ENCODE measurements around the gene HCN4.
"Not testable (repeated sequence)": the region's sequence is repeated elsewhere in the genome, so short reads cannot be mapped to it uniquely, and the experiment has no call there.

The HCN4 gene

GRCh38 chr15:73305331-73306211 is 63.2 kb downstream of the HCN4 start:
- Histone ChIP-seq H3K9me3 (no peaks in the 10 kb centered on the region), H3K4me3 (no peak overlapping the region), H3K27ac (no peak overlapping the region), H3K27me3 (no peaks in the 10 kb centered on the region), H3K36me3 (peaks cover 37 to 50% (median 39%) of the 10 kb centered on the region in 3 donors), H3K4me1 (no peaks in the 10 kb centered on the region)
- DNase-seq, result no peak
- TF ChIP-seq CTCF (IDR thresholded peaks at IDR 0.05), result no peak
- intact Hi-C loops (cut with DNase I; ENCODE audit: low total_unique reads), result no loop called here

GRCh38 chr15:73303636-73304035 is 65.1 kb downstream of the HCN4 start:
- Histone ChIP-seq H3K9me3 (no peaks in the 10 kb centered on the region), H3K4me1 (no peaks in the 10 kb centered on the region), H3K36me3 (peaks cover 47 to 69% (median 50%) of the 10 kb centered on the region in 3 donors), H3K27me3 (no peaks in the 10 kb centered on the region), H3K27ac (no peak overlapping the region), H3K4me3 (no peak overlapping the region)
- no peak for DNase-seq
- no peak for TF ChIP-seq CTCF (IDR thresholded peaks at IDR 0.05)
- intact Hi-C loops (cut with DNase I; ENCODE audit: low total_unique reads), result no loop called here

GRCh38 chr15:73300286-73300685 is 68.5 kb downstream of the HCN4 start:
- H3K9me3 ChIP-seq; H3K27ac ChIP-seq; H3K27me3 ChIP-seq; H3K4me1 ChIP-seq; intact Hi-C loops (cut with DNase I; ENCODE audit: low total_unique reads); DNase-seq; H3K4me3 ChIP-seq: not testable (repeated sequence)
- H3K36me3 ChIP-seq, result peaks cover 54 to 97% (median 67%) of the 10 kb centered on the region in 3 donors

DNA sequence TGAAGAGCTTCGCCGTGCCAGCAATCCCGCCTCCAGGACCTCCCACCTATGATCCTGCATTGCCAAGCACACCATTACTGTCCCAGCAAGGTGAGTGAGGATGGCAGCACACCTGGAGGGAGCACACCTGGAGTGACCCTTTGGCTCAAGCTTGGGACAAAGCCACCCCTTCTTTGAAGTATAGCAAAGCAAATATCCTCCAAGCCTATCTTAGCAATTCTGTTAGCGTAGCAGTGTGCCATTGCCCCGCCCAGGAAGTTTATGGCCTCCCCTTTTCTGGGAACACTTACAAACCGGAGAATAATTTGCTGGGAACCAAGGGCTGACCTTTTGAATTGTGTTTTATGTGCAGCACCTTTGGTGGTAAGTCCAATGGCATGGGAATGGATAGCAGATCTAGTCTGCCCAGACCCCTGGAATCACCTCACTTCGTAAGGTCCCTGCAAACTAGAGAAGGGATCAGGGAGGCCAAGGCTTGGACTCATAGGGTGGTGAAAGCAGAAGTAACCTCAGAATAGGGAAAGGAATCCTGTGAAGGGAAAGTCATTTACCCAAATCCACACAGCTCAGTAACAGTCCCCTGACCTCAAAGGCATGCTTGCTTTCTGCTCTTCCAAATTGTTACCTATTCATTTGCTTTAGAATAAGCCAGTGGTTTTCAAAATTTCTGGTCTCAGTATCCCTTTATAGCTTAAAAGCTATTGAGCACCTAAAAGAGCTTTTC is 70.1 kb downstream of the HCN4 start:
- H3K27me3 ChIP-seq, result no peaks in the 10 kb centered on the region
- intact Hi-C loops (cut with DNase I; ENCODE audit: low total_unique reads), result no loop called here
- TF ChIP-seq CTCF (IDR thresholded peaks at IDR 0.05), result no peak
- H3K9me3 ChIP-seq, result no peaks in the 10 kb centered on the region
- H3K36me3 ChIP-seq, result peaks cover 54 to 99% (median 60%) of the 10 kb centered on the region in 3 donors
- no peak for DNase-seq
- no peak overlapping the region for H3K27ac ChIP-seq
- no peaks in the 10 kb centered on the region for H3K4me1 ChIP-seq
- H3K4me3 ChIP-seq, result no peak overlapping the region

- Histone ChIP-seq H3K27ac (no peak overlapping the region), H3K4me1 (no peaks in the 10 kb centered on the region), H3K9me3 (no peaks in the 10 kb centered on the region), H3K27me3 (no peaks in the 10 kb centered on the region), H3K36me3 (peaks cover 40 to 92% (median 49%) of the 10 kb centered on the region in 3 donors), H3K4me3 (no peak overlapping the region)
- TF ChIP-seq CTCF (IDR thresholded peaks at IDR 0.05), result no peak
- intact Hi-C loops (cut with DNase I; ENCODE audit: low total_unique reads), result no loop called here
- DNase-seq, result no peak
Measured at GRCh38 chr15:73296609-73297353, 72.0 kb downstream of the HCN4 start.

Measured in tibial artery (tissue), 4 donors.